Left forelimb (tissue), 1 donor: ENCODE data around the gene NSD1.
"Not testable (repeated sequence)": the region's sequence is repeated elsewhere in the genome, so short reads cannot be mapped to it uniquely, and the experiment has no call there.

ENCODE experiments used
- DNase-seq: peaks from one replicate; pipeline ENCODE4 v3.0.0-alpha.2; 2018; ENCODE audit warnings: low spot score

NSD1 gene

DNA sequence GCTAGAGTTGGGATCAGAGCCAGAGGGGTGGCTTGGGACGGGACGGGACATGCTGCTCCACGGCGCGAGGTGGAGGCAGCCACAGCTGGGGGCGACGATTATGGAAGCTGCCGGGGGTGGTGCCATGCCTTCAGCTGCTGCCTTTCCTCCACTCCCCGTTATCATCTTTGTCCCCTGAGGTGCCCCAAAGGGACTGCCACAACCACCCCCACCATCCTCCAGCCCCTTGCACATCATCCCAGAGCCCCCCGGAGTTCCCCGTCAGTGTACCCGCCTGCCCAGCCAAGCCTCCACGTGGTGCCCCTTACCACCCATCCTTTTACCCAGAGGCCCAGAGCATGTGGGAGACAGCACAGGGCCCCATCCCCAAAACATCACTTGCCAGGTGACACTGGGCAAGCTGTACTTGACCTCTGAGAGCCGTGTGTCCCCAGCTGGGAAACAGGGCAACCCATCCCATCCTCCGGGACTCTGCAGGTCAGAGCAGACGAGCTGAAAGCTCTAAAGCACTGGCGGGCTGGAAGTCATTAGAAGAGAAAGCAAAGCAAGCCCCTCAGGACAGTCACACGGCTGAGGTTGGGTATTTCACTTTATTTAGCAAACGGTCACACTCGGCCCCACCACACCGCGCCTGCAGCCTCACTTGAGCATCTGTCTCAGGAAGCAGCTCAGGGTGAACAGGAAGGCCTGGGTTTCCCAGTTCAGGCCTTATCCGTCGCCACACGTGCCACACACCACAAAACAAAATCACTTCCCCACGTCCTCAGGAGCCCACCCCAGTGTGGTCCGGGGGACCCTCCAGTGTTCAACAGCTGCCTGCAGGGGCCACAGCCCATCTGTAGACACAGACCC lies 197.6 kb downstream of the NSD1 start:
- DNase-seq = no peak

DNA sequence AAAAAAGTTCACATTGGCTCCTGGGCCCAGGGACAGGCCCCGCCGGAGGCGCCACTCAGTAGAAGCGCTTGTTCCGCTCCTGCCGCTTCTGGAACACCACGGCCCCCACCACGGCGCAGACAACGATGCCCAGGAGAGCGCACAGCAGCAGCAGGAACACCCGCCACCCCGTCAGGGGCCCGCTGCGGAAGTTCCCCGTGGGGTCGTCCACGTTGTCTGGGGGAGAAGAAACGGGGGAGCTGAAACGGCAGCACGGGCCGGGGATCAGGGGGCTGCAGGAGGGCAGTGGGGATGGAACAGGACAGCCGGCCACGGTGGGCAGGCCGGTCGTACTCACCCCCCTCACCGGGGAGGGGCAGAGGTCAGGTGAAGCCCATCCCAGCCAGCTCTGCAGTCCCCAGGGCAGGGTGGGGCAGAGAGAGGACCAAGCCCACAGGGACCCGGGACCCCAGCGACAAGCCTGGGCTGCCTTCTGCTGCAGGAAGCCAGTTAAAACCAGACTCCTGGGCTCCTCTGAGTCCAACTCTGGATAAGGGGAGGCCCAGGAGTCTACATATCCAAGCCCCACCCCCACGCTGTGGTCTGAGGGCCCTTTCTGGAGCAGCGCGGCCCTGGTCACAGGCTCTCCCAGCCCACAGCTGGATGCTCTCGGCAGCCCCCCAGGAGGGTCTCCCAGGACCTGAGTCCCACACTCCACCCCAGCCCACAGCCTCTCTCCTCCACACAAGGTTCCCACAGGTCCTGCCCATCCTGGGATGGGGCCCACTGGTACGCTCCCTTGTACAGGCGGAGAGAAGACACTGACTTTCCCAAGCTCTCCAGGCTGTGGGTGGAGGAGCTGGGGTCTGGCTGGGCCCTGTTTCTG lies 198.7 kb downstream of the NSD1 start:
- DNase-seq = no peak

DNA sequence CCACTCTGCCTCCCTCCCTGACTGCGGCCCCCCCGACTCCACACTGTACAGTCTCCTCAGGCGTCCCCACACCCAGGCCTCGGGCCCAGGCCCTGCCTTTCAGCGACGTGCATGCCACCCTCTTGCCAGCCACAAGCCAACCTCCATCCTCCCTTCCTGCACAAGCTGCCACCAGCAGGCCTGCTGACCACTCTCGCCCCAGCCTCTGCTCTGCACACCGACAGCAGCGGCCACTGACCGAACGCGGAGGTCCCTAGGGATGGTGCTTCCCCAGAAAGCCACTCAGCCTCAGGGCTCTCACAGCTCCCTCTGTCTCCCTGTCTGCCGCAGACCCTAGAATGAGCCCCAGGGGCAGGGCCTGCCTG lies 199.3 kb downstream of the NSD1 start:
- DNase-seq = no peak

DNA sequence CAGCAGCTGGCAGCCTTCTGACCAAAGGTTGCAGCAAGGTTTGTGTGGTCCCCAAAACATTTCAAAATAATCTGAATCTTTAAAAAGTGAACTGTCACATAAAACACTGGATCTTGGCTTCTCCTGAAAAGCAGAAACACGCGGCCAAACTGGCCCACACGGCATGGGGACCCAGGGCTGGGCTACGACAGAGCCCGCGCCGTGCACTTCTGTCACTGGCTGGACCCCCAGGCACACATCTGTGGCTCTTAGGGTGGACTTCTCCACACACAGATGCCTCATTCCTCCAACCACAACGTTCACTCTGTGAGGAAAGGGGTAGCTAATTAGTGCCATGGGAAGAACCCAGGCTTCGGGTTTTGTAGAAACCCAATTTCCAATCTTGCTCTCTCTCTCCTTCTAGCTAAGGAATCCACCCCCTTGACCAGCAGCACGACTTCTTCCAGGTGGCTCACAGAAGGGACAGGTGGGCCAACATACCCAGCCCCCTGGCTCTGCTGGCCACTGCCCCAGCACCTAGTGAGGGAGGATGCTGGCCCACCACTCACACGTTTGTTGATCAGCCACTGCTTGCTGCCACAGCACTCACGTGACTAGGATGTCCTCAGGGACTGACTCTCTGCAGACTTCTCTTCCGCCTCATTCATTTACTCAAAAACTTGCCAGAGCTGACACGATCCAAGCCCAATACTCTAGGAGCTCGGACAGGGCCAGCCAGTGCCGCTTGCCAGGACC lies 200.0 kb downstream of the NSD1 start:
- DNase-seq = no peak

DNA sequence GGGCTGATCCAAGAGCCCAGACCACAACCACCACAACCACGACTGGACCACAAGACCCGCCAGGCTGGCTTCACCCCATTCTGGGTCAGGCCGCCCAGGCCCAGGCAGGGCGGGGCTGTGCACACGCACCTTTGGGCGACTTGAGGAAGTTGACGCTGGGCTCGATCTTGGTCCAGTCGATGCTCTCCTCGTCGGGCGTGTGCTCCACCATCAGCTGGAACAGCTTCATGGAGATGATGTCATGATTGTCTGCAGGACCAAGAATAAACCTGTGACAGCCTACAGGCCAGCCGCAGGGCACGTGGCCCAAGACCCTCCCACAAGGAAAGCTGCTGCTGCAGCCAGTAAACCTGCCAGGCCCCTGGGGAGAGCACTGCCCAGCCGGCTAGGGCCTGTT lies 200.6 kb downstream of the NSD1 start:
- DNase-seq = no peak

DNA sequence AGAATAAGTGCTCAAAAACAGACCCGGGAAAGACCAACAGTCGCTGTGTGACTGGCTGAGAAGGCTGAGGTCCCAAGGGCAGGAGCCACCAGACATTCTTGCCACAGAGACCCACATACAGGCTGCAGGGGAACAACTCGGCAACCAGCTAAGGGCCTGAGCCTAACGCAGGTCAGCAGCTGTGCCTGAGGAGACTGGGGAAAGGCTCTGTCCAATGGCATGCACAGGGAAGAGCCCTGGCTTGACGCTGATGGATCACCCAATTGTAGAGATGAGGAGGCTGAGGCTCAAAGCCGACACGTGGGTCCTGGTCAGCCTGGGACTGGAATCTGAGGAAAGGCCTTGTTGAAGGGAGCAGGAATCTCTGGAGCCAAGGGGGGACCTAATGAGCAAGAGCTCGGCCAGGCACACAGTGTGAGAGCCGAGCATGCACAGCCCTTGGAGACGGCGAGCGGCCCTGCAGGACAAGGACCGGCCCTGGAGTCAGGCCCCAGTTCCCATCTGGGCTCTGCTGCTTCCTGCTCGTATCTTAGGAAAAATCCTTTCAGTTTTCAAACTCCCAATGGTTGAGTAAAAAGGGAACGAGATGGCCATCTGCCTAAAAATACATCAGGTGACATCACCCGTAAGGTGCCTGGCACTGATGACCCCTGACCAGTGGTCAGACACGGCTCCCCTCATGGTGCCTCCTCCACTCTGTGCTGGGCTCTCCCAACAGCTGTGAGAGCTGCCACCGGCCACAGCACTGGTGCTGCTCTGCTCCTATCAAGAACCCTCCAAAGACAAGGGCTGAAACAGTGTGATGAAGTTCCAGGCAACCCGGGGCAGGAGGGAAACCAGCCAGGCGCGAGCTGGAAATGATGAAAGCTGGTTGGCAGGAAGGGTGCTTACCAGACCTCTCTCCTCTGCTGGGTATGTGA lies 201.5 kb downstream of the NSD1 start:
- no peak for DNase-seq

DNA sequence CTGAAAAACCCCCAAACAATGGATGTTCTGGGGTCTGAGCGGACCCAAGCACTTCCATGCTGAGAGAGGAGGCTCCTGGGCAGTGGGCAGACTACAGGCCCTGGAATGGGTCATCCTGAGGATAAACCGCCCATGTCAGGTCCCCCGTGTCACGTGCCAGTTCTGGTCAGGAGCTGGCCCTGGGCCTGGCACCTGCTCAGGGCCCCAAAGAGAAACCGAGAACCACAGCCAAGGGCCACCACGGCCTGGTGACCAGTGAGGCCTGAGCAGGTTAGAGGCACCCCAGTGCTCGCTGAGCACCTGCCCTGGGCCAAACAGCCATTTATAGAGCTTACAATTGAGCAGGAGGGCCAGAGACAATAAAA lies 202.1 kb downstream of the NSD1 start:
- DNase-seq = no peak

DNA sequence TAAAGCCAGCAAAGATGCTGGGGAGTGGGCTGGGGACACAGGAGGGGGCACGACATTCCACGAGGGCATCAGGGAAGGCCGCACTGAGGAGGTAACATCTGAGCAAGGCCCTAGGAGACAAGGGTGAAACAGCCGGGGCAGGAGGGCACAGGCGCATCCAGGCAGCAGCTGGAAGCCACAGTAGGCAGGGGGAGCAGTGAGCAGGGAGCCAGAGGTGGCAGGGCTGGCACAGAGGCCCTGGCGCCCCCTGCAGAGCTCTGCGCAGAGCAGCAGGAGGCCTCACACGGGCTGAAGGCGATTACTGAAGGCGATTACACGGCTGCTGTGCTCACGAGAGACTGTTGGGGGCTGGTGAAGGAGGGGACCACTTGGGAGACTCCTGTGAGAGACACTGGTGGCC lies 202.5 kb downstream of the NSD1 start:
- no peak for DNase-seq

DNA sequence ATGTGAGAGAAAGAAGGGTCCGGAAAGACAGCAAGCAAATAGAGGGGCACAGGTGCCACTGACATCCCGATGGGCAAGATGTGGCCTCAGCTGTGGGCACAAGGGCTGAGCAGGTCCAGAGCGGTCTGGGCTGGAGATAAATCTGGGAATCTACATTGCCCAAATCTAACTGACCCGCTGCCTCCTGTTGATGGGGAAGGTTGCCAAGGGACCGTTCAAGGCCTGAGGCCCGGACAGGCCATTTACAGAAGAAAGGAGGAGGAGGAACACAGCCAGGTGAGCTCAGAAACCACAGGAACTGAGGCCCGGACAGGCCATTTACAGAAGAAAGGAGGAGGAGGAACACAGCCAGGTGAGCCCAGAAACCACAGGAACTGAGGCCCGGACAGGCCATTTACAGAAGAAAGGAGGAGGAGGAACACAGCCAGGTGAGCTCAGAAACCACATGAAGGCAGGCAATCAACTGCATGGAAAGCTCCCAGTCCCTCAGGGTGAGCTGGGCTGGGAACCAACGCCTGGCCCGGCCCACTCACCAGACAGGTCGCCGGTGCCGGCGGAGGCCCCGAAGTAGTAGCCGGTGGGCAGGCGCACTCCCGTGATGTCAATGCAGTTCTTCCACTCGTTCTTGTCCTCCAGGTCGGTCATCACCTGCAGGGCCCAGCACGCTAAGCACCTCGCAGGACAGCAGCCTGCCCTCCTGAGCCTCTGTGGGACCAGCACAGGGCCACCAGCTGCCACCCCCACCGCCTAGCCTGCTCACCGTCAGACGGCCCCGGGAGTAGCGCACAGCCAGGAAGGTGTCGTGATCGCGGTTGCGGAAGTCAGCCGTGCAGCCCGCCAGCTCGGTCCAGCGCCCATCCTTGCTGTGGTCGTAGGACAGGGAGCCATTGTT lies 203.3 kb downstream of the NSD1 start:
- no peak for DNase-seq

DNA sequence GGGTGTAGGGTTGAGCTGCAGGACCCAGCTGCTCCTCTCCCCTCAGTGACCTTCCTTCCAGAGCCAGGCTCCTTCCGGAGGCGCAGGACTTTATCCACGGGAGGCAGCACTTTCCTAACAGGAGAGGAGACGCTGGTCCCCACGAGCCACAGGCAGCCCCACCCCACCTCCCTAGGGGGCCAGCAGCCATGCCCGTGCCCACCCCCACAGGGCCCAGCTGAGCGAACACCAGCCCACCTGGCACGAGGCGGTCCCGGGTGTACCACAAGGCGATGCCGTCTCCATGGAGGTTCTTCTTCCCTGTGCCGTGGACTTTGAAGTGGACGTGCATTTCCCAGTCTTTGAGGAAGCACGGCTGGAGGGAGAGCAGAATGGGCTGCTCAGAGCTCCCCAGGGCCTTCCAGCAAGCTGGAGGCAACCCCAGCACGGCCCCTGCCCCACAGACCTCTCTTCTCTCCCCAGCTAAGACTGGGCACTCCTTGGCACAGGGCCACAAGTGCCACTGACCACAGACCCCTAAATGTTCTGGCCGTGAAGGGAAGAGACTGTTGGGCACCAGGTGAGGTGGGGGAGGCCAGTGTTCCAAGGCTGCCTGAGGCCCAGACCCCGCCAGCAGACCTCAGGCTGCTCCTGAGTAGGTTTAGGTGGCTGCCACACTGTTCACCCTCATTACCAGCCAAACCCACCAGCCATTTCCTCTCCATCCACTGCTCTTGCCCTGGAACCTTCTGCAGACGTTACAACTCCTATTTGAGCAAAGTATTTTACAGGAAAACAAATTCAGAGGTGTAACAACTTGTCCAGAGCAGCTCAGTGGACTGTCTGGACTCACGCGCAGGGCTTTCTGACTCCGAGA lies 204.9 kb downstream of the NSD1 start:
- DNase-seq = no peak

DNA sequence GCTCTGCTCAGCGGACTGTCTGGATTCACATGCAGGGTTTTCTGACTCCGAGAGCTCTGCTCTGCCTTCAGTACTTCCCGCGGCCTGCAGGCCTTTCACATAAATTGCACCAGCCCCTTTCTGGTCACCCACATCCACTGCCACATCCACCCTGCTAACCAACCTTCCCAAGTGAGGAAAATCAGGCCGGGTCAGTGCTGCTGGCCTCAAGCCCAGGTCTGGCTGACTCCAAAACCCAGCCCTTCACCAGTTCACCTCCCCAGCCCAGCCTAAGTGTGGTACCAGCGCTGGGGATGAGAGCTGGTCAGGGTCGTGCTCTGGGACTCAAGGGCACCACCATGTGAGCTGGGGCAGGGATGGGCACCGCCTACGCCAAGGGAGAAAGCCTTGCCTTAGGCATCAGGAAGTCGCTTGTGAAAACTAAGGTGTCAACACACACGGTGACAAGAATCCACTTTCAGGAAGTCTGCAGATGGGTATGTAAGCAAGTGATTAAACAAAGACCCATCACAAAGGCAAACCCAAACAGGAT lies 205.6 kb downstream of the NSD1 start:
- no peak for DNase-seq

DNA sequence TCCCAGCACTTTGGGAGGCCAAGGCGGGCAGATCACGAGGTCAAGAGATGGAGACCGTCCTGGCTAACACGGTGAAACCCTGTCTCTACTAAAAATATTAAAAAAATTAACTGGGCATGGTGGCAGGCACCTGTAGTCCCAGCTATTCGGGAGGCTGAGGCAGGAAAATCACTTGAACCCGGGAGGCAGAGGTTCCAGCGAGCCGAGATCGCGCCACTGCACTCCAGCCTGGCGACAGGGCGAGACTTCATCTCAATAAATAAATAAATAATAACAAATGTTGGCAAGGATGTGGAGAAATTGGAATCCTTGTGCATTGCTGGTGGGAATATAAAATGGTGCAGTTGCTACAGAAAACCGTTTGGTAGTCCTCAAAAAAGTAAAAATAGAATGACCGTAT lies 209.4 kb downstream of the NSD1 start:
- DNase-seq = not testable (repeated sequence)

DNA sequence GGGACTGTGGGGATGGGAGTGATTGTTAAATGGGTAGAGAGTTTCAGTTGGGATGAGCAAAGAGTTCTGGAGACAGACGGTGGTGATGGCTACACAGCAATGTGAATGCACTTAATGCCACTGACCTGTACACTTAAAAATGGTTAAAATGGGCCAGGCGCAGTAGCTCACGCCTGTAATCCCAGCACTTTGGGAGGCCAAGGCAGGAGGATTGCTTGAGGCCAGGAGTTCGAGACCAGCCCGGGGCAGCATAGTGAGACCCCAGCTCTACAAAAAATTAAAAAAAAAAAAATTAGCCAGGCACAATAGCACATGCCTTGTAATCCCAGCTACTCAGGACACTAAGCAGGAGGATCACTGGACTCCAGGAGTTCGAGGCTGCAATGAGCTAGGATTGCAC lies 210.2 kb downstream of the NSD1 start:
- DNase-seq = no peak

DNA sequence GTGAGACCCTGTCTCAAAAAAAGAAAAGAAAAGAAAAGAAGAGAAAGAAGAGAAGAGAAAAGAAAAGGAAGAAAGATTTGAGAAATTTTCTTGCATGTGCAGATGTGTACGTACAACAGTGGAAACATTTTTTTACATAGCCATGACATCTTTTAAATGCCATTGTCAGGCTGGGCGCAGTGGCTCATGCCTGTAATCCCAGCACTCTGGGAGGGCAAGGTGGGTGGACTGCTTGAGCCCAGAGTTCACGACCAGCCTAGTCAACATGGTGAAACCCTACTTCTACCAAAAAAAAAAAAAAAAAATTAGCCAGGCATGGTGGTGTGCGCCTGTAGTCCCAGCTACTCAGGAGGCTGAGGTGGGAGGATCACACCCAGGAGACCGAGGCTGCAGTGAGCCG lies 211.3 kb downstream of the NSD1 start:
- DNase-seq = no peak

DNA sequence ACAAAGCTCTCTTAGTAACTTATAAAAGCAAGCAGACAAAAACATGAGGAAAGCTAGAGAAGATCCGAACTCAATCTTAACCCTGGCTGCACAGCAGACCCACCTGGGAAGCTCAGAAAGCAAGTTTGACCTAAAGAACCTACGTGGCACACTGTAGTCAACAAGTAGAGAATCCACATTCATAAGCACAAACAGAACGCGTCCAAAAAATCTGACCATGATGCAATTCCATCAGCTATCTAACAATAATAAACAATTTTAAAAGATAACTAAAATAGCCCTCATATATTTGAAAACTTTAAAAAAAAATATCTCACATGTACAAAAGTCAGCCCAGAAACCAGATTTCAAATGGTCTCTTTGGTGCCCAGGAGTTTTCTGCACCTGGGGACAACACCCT lies 213.2 kb downstream of the NSD1 start:
- DNase-seq = no peak

DNA sequence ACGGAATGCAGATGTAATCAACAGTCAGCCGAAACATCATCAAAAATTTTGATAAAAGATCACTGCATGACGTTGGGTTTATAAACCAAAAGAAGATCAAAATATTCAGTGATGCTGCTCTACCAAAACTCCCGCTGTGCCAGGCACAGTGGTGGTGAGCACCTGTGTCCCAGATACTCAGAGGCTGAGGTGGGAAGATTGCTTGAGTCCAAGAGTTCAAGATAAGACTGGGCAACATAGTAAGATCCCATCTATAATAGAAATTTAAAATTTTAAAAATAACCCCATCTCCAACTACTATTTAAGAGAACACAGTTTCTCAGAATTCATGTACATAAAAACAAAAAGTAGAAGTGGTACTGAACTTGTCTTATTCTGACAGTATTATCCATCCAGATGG lies 214.1 kb downstream of the NSD1 start:
- DNase-seq = no peak

DNA sequence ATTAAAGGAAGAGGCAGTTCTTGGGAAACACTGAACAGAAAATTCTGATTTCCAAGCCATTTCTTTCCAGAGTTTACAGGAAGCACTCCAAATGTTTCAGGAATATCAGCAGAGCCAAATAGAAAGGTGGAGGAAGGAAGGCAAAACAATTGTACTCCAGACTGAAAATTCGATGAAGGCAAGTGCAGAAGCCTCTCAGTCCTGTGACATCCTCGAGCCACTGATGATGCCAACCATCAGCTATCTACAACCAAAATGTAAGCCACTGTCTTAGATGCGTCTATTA lies 215.7 kb downstream of the NSD1 start:
- DNase-seq = no peak

DNA sequence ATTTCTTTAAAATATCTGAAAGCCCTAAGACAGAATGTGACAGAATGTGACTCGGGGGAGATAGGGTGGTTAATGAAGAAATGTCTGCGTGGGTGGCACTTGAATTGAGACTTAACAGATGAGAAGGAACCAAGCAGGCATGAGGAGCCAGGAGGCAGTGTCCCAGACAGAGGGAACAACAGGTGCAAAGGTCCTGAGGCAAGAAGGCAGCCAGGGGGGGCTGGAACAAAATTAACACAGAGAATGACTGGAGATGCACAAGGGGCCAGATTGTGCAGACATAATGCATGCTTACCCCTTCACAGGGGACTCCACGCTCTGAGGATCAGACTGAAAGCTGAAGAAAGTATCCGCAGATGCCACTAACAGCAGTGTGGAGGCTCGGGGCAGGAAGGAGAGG lies 216.2 kb downstream of the NSD1 start:
- no peak for DNase-seq
